Measurements from ENCODE around the gene SPCS3. TPM values are rescaled to one million over a fixed set of nuclear protein-coding genes. Genes with fewer than 3 reads are reported as not detected.

The SPCS3 gene
- total RNA-seq, 3 donors from 2014 or later: 53.1 to 80.2 (median 75.1) TPM

DNA sequence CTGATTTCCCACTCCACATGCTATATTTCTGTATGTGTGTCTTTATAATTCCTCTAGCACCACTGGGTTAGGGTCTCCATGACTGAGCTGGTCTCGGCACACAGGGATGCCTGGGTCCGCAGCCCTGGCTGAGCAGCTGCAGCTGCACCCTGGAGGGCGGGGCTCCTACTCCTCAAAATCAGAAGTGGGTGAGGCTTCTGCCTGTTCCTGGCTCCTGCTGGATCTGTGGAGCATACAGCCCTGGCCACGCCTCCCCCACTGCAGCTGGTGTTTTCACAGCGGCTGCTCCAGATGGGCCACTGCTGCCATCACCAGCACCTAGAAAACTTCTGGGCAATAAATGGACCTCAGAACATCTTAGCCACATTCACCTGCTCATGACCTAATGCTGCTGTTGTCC is 30.9 kb downstream of the SPCS3 start:
- intact Hi-C loops (cut with DNase I; ENCODE audit: low total_unique reads): no loop called here
- DNase-seq (ENCODE audit: low spot score in 2 of 2): no peak
- Histone ChIP-seq H3K4me3 (no peak overlapping the region), H3K27ac (no peak overlapping the region), H3K27me3 (no peaks in the 10 kb centered on the region), H3K36me3 (no peaks in the 10 kb centered on the region), H3K4me1 (no peaks in the 10 kb centered on the region), H3K9me3 (no peaks in the 10 kb centered on the region)
- no peak for TF ChIP-seq POLR2A (IDR thresholded peaks at IDR 0.05)
- TF ChIP-seq CTCF (IDR thresholded peaks at IDR 0.05): no peak
- no peak for TF ChIP-seq POLR2AphosphoS5 (IDR thresholded peaks at IDR 0.05)

- Histone ChIP-seq H3K4me1 (no peaks in the 10 kb centered on the region), H3K4me3 (no peak overlapping the region), H3K27ac (no peak overlapping the region), H3K9me3 (no peaks in the 10 kb centered on the region), H3K36me3 (no peaks in the 10 kb centered on the region), H3K27me3 (no peaks in the 10 kb centered on the region)
- TF ChIP-seq CTCF (IDR thresholded peaks at IDR 0.05) (no peak), POLR2AphosphoS5 (IDR thresholded peaks at IDR 0.05) (no peak), POLR2A (IDR thresholded peaks at IDR 0.05) (no peak)
- no peak for DNase-seq (ENCODE audit: low spot score in 2 of 2)
- intact Hi-C loops (cut with DNase I; ENCODE audit: low total_unique reads): no loop called here
These were observed 35.1 kb downstream of the SPCS3 start for GRCh38 chr4:176354884-176355283.

DNA sequence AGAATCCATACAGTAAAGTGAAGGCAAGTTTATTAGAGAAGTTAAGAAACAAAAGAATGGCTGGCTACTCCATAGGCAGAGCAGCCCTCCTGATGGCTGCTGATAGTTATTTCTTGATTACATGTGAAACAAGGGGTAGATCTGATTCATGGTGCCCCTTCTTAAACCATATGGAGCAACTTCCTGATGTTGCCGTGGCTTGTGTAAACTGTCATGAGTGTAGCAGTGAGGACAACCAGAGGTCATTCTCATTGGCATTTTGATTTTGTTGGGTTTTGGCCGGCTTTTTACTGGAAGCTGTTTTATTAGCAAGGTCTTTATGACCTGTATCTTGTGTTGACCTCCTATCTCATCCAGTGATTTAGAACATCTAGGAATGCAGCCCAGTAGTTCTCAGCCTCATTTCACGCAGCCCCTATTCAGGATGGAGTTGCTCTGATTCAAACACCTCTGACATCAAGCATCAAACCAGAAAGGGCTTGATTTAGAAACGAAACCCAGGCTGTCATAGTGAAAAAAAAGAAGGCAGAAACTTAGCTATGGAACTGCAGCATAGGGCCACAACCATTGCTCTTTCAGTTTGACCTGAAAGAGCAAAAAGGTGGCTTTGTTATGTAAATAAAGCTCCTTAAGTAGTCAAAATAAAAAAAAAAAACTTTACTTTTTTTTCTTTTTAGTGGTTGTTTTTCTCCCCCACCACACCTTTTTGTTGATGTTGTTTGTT is 37.8 kb downstream of the SPCS3 start:
- Histone ChIP-seq H3K36me3 (no peaks in the 10 kb centered on the region), H3K4me3 (no peak overlapping the region), H3K27ac (no peak overlapping the region), H3K4me1 (no peaks in the 10 kb centered on the region), H3K9me3 (no peaks in the 10 kb centered on the region), H3K27me3 (no peaks in the 10 kb centered on the region)
- intact Hi-C loops (cut with DNase I; ENCODE audit: low total_unique reads): no loop called here
- no peak for DNase-seq (ENCODE audit: low spot score in 2 of 2)
- TF ChIP-seq POLR2A (IDR thresholded peaks at IDR 0.05): no peak
- no peak for TF ChIP-seq POLR2AphosphoS5 (IDR thresholded peaks at IDR 0.05)
- TF ChIP-seq CTCF (IDR thresholded peaks at IDR 0.05): no peak

DNA sequence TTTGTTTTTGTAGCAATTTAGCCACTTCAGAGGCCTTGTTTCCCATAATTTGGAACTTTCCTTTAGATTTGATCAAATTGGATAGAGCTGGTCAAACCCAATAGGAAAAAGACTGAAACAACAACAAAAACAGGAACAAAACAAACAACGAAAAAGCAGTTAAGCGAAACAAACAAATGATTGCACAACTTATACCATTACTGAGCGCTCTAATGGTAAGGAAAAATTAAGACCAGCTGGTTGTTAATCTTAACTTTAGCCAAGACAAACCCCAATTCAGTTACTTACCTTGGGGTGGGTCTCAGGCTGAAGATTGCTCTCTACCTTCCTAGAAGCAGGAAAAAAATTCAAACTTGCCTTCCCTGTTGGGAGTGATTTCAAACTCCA is 38.3 kb downstream of the SPCS3 start:
- H3K36me3 ChIP-seq: no peaks in the 10 kb centered on the region
- intact Hi-C loops (cut with DNase I; ENCODE audit: low total_unique reads): no loop called here

More for the DNA sequence above, 38.3 kb downstream of the SPCS3 start:
- Histone ChIP-seq H3K27ac (no peak overlapping the region), H3K9me3 (no peaks in the 10 kb centered on the region), H3K4me3 (no peak overlapping the region), H3K27me3 (no peaks in the 10 kb centered on the region), H3K4me1 (no peaks in the 10 kb centered on the region)
- DNase-seq (ENCODE audit: low spot score in 2 of 2): no peak
- no peak for TF ChIP-seq POLR2AphosphoS5 (IDR thresholded peaks at IDR 0.05)
- TF ChIP-seq POLR2A (IDR thresholded peaks at IDR 0.05): no peak
- no peak for TF ChIP-seq CTCF (IDR thresholded peaks at IDR 0.05)
